BLaER1 treated with 17β-estradiol and CSF1 and Interleukin-3, amounts not matched to agents 10 nM and 100 nM (cell line): ENCODE results near the gene HES4.

Source experiments
- H3K27ac ChIP-seq, 11 experiments: shearing (Covaris generic); formaldehyde crosslinking; 2 replicates each; pipeline ENCODE4 v1.8.1; 2022
- H3K27me3 ChIP-seq, 11 experiments: shearing (Covaris generic); formaldehyde crosslinking; 2 replicates each; pipeline ENCODE4 v1.8.1; 2022
- H3K36me3 ChIP-seq, 11 experiments: shearing (Covaris generic); formaldehyde crosslinking; 2 replicates each; pipeline ENCODE4 v1.8.1; 2022
- H3K4me1 ChIP-seq, 10 experiments: shearing (Covaris generic); formaldehyde crosslinking; 2 replicates each; pipeline ENCODE4 v1.8.1; 2022
- H3K4me2 ChIP-seq, 11 experiments: shearing (Covaris generic); formaldehyde crosslinking; 2 replicates each; pipeline ENCODE4 v1.8.1; 2022
- H3K4me3 ChIP-seq, 10 experiments: shearing (Covaris generic); formaldehyde crosslinking; 2 replicates each; pipeline ENCODE4 v1.8.1; 2022
- H3K9ac ChIP-seq, 11 experiments: shearing (Covaris generic); formaldehyde crosslinking; 2 replicates each; pipeline ENCODE4 v1.8.1; 2022
- H3K9me3 ChIP-seq, 11 experiments: shearing (Covaris generic); formaldehyde crosslinking; replicated peaks in 1 of 11; 2 replicates each; pipeline ENCODE4 v1.8.1; 2022
- H4K20me1 ChIP-seq, 11 experiments: shearing (Covaris generic); formaldehyde crosslinking; 2 replicates each; pipeline ENCODE4 v1.8.1; 2022
- Cebpa-rat ChIP-seq, 11 experiments: shearing (Covaris generic); IDR thresholded peaks; 2 replicates each; pipeline ENCODE4 v1.8.1; 2022

The HES4 gene

GRCh38 chr1:1043921-1044320 lies 44.0 kb upstream of the HES4 start:
- TF ChIP-seq Cebpa-rat (IDR thresholded peaks at IDR 0.05), result no peak
- Histone ChIP-seq H3K27ac (no peak overlapping the region), H3K9me3 (no peaks in the 10 kb centered on the region), H3K4me2 (no peak overlapping the region), H3K9ac (no peak overlapping the region), H3K27me3 (peaks cover 8 to 17% (median 11%) of the 10 kb centered on the region in 11 experiments; a peak in 18 of 22 replicates), H3K36me3 (peaks cover 7 to 66% (median 30%) of the 10 kb centered on the region in 11 experiments; a peak in 13 of 22 replicates), H3K4me1 (peaks cover 17 to 22% (median 17%) of the 10 kb centered on the region in 10 experiments), H3K4me3 (no peak overlapping the region), H4K20me1 (peaks cover 17 to 83% (median 37%) of the 10 kb centered on the region in 11 experiments; a peak in 20 of 22 replicates)

GRCh38 chr1:1043411-1043810 lies 43.5 kb upstream of the HES4 start:
- Histone ChIP-seq H3K9ac (no peak overlapping the region), H3K4me3 (no peak overlapping the region), H3K36me3 (peaks cover 7 to 66% (median 30%) of the 10 kb centered on the region in 11 experiments; a peak in 13 of 22 replicates), H4K20me1 (peaks cover 21 to 88% (median 42%) of the 10 kb centered on the region in 11 experiments; a peak in 20 of 22 replicates), H3K4me1 (peaks cover 22 to 27% (median 22%) of the 10 kb centered on the region in 10 experiments), H3K27ac (no peak overlapping the region), H3K27me3 (peaks cover 8 to 19% (median 11%) of the 10 kb centered on the region in 11 experiments; a peak in 18 of 22 replicates), H3K9me3 (no peaks in the 10 kb centered on the region), H3K4me2 (no peak overlapping the region)
- TF ChIP-seq Cebpa-rat (IDR thresholded peaks at IDR 0.05), result no peak

DNA sequence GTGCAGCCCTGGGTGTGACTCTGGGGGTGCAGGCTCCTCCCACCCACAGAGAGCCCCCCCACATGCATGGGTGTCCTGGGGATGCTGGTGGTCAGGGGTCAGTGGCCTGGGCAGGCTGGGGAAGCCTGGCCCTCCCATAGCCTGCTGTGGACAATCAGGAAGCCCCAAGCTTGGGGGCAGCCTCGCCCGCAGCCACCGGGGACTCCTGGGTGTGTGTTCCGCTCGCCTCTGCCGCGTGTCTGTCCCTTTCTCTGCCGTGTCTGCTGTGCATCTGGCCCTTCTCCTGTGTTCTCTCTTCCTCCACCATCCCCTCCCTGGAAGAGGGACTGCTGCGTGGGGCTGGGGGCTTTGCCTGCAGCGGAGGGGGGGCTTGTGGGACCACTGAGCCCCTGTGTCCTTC lies 42.9 kb upstream of the HES4 start:
- no peak for TF ChIP-seq Cebpa-rat (IDR thresholded peaks at IDR 0.05)
- H3K4me2 ChIP-seq, result no peak overlapping the region
- no peak overlapping the region for H3K4me3 ChIP-seq
- H3K27ac ChIP-seq, result no peak overlapping the region
- peaks cover 27 to 94% (median 48%) of the 10 kb centered on the region in 11 experiments; a peak in 20 of 22 replicates for H4K20me1 ChIP-seq
- no peak overlapping the region for H3K9ac ChIP-seq
- peaks cover 7 to 64% (median 30%) of the 10 kb centered on the region in 11 experiments; a peak in 13 of 22 replicates for H3K36me3 ChIP-seq
- H3K27me3 ChIP-seq, result peaks cover 8 to 25% (median 11%) of the 10 kb centered on the region in 11 experiments; a peak in 18 of 22 replicates
- no peaks in the 10 kb centered on the region for H3K9me3 ChIP-seq
- peaks cover 27 to 33% (median 28%) of the 10 kb centered on the region in 10 experiments for H3K4me1 ChIP-seq

DNA sequence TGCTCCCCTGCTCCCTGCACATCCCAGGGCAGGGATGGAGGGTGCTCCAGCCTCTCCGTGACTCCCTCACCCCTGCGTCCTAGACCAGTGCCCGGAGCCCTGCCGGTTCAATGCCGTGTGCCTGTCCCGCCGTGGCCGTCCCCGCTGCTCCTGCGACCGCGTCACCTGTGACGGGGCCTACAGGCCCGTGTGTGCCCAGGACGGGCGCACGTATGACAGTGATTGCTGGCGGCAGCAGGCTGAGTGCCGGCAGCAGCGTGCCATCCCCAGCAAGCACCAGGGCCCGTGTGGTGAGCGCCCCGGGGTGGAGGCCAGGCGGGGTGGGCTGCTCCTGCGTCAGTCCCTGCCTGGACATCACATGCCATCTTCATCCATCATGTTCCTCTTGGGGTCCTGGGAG lies 42.0 kb upstream of the HES4 start:
- no peaks in the 10 kb centered on the region for H3K9me3 ChIP-seq
- no peak for TF ChIP-seq Cebpa-rat (IDR thresholded peaks at IDR 0.05)
- no peak overlapping the region for H3K4me2 ChIP-seq
- no peak overlapping the region for H3K4me3 ChIP-seq
- peaks cover 0 to 55% (median 21%) of the 10 kb centered on the region in 11 experiments; a peak in 12 of 22 replicates for H3K36me3 ChIP-seq
- peaks cover 32 to 43% (median 38%) of the 10 kb centered on the region in 10 experiments for H3K4me1 ChIP-seq
- H3K27ac ChIP-seq, result no peak overlapping the region
- H3K9ac ChIP-seq, result no peak overlapping the region; a peak in 1 of 22 replicates
- peaks cover 31 to 94% (median 57%) of the 10 kb centered on the region in 11 experiments; a peak in 21 of 22 replicates for H4K20me1 ChIP-seq
- H3K27me3 ChIP-seq, result peaks cover 8 to 34% (median 11%) of the 10 kb centered on the region in 11 experiments; a peak in 18 of 22 replicates

DNA sequence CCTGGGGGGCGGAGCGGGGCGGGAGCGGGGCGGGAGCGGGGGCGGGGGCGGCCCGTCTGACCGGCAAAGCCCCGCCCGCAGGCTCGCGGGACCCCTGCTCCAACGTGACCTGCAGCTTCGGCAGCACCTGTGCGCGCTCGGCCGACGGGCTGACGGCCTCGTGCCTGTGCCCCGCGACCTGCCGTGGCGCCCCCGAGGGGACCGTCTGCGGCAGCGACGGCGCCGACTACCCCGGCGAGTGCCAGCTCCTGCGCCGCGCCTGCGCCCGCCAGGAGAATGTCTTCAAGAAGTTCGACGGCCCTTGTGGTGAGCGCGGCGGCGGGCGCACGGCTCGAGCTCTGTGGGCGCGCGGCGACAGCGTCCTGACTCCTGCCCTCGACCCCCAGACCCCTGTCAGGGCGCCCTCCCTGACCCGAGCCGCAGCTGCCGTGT lies 41.2 kb upstream of the HES4 start:
- Histone ChIP-seq H3K27me3 (peaks cover 8 to 41% (median 11%) of the 10 kb centered on the region in 11 experiments; a peak in 18 of 22 replicates), H3K9me3 (no peaks in the 10 kb centered on the region), H3K36me3 (peaks cover 0 to 48% (median 18%) of the 10 kb centered on the region in 11 experiments; a peak in 11 of 22 replicates), H4K20me1 (peaks cover 39 to 95% (median 64%) of the 10 kb centered on the region in 11 experiments; a peak in 21 of 22 replicates), H3K4me2 (peak overlapping the region in 4 of 11 experiments; percentile 20 to 58 (median 40); a peak in 8 of 22 replicates), H3K27ac (no peak overlapping the region), H3K4me3 (no peak overlapping the region), H3K4me1 (peaks cover 32 to 50% (median 45%) of the 10 kb centered on the region in 10 experiments), H3K9ac (no peak overlapping the region)
- TF ChIP-seq Cebpa-rat (IDR thresholded peaks at IDR 0.05), result no peak

GRCh38 chr1:1040004-1040991 lies 40.4 kb upstream of the HES4 start:
- H4K20me1 ChIP-seq, result peaks cover 46 to 96% (median 71%) of the 10 kb centered on the region in 11 experiments; a peak in 21 of 22 replicates
- H3K9ac ChIP-seq, result peak overlapping the region in 10 of 11 experiments; percentile 7 to 71 (median 56); a peak in 17 of 22 replicates
- peaks cover 0 to 42% (median 13%) of the 10 kb centered on the region in 11 experiments; a peak in 10 of 22 replicates for H3K36me3 ChIP-seq
- peaks cover 11 to 49% (median 16%) of the 10 kb centered on the region in 11 experiments; a peak in 19 of 22 replicates for H3K27me3 ChIP-seq
- TF ChIP-seq Cebpa-rat (IDR thresholded peaks at IDR 0.05), result no peak
- no peaks in the 10 kb centered on the region for H3K9me3 ChIP-seq
- peak overlapping the region; percentile 98 to 100 (median 100) for H3K4me2 ChIP-seq
- H3K4me1 ChIP-seq, result peaks cover 32 to 55% (median 51%) of the 10 kb centered on the region in 10 experiments
- H3K27ac ChIP-seq, result peak overlapping the region in 4 of 11 experiments; percentile 13 to 32 (median 26); a peak in 5 of 22 replicates
- H3K4me3 ChIP-seq, result peak overlapping the region; percentile 44 to 69 (median 56)

- H3K36me3 ChIP-seq, result peaks cover 0 to 34% (median 8%) of the 10 kb centered on the region in 11 experiments; a peak in 7 of 22 replicates
- H3K9ac ChIP-seq, result peak overlapping the region in 7 of 11 experiments; percentile 50 to 71 (median 58); a peak in 11 of 22 replicates
- H3K27me3 ChIP-seq, result peaks cover 20 to 58% (median 24%) of the 10 kb centered on the region in 11 experiments
- peaks cover 33 to 59% (median 55%) of the 10 kb centered on the region in 10 experiments for H3K4me1 ChIP-seq
- peak overlapping the region in 7 of 10 experiments; percentile 44 to 69 (median 57); a peak in 12 of 20 replicates for H3K4me3 ChIP-seq
- H3K4me2 ChIP-seq, result peak overlapping the region; percentile 98 to 100 (median 100)
- no peak for TF ChIP-seq Cebpa-rat (IDR thresholded peaks at IDR 0.05)
- peaks cover 51 to 96% (median 78%) of the 10 kb centered on the region in 11 experiments; a peak in 21 of 22 replicates for H4K20me1 ChIP-seq
- 0 out of 22 replicates have a peak overlapping the region, but pooled peaks of 1 of the 11 experiments have one; percentile 13 for H3K27ac ChIP-seq
- H3K9me3 ChIP-seq, result no peaks in the 10 kb centered on the region
Observed at GRCh38 chr1:1039145-1039910, 39.4 kb upstream of the HES4 start.

GRCh38 chr1:1038694-1039093 lies 38.8 kb upstream of the HES4 start:
- Histone ChIP-seq H3K4me1 (peaks cover 39 to 66% (median 62%) of the 10 kb centered on the region in 10 experiments), H3K9ac (0 out of 22 replicates have a peak overlapping the region, but pooled peaks of 1 of the 11 experiments have one; percentile 69), H3K36me3 (peaks cover 0 to 28% (median 2%) of the 10 kb centered on the region in 11 experiments; a peak in 7 of 22 replicates), H3K27ac (no peak overlapping the region), H4K20me1 (peaks cover 57 to 97% (median 84%) of the 10 kb centered on the region in 11 experiments; a peak in 21 of 22 replicates), H3K4me2 (peak overlapping the region; percentile 98 to 100 (median 100)), H3K27me3 (peaks cover 26 to 64% (median 31%) of the 10 kb centered on the region in 11 experiments), H3K4me3 (no peak overlapping the region), H3K9me3 (no peaks in the 10 kb centered on the region)
- no peak for TF ChIP-seq Cebpa-rat (IDR thresholded peaks at IDR 0.05)
